ENCODE data around the gene OPRM1.

The OPRM1 gene

DNA sequence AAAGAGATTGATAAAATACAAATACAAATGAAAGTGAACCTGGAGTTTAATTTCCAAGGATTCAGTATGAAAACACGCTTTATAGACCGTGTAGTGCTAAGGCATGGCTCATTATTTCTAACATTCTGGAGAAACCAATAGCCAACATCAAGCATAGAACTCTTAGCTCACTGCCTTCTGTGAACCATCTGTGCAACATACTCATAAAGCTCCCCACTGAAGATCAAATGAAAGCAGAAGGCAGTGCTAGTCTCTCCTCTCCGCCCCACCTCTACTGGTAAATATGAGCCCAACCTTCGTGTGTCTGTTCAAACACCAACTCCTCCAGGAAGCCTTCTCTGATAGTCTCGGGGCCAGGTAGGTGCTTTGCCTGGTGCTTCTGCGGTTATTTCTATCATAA is 163.9 kb downstream of the OPRM1 start:
- no peak for DNase-seq (ENCODE audit: low read depth, low spot score)
- TF ChIP-seq ZNF274 (IDR thresholded peaks at IDR 0.05; ENCODE audit: low read depth, low read length) (no peak), SUZ12 (IDR thresholded peaks at IDR 0.05; ENCODE audit: extremely low read depth, insufficient read depth, insufficient read length) (no peak)
- H3K27me3 ChIP-seq (ENCODE audit: insufficient read depth, insufficient read length) = no peaks in the 10 kb centered on the region
- no peaks in the 10 kb centered on the region for H3K9me3 ChIP-seq (ENCODE audit: insufficient read depth, low read length)
- no peaks in the 10 kb centered on the region for H3K4me1 ChIP-seq (ENCODE audit: insufficient read depth, insufficient read length)
- H3K4me3 ChIP-seq (ENCODE audit: insufficient read length, low read depth) = no peak overlapping the region
- no peak overlapping the region for H3K9ac ChIP-seq (ENCODE audit: insufficient read length, low read depth)
- H3K36me3 ChIP-seq (ENCODE audit: insufficient read depth, insufficient read length, low read length) = no peaks in the 10 kb centered on the region

DNA sequence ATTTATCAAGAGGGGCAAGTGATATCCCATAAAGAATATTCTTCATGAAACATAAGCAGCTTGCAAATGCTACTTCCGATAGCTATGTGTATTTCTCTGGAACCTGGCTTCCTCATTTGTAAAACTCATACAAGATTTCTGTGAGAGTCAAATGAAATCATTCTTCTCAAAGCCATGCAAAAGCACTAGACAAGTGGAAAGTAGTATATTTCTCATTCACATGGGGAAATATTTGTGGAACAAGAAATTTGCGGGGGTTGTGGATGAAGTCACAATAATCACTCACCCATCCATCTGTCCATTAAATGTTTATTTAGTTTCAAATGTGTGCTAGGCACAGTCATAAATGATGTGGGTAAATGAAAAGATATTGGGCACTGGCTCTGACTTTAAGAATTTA is 167.1 kb downstream of the OPRM1 start:
- no peak for DNase-seq (ENCODE audit: low read depth, low spot score)
- H3K4me1 ChIP-seq (ENCODE audit: insufficient read depth, insufficient read length) = no peaks in the 10 kb centered on the region
- H3K36me3 ChIP-seq (ENCODE audit: insufficient read depth, insufficient read length, low read length) = no peaks in the 10 kb centered on the region
- no peaks in the 10 kb centered on the region for H3K9me3 ChIP-seq (ENCODE audit: insufficient read depth, low read length)
- no peaks in the 10 kb centered on the region for H3K27me3 ChIP-seq (ENCODE audit: insufficient read depth, insufficient read length)
- H3K9ac ChIP-seq (ENCODE audit: insufficient read length, low read depth) = no peak overlapping the region
- no peak for TF ChIP-seq ZNF274 (IDR thresholded peaks at IDR 0.05; ENCODE audit: low read depth, low read length)
- no peak for TF ChIP-seq YY1 (IDR thresholded peaks at IDR 0.05; ENCODE audit: insufficient read depth, insufficient read length)
- TF ChIP-seq SUZ12 (IDR thresholded peaks at IDR 0.05; ENCODE audit: extremely low read depth, insufficient read depth, insufficient read length) = no peak
- H3K4me3 ChIP-seq (ENCODE audit: insufficient read length, low read depth) = no peak overlapping the region

DNA sequence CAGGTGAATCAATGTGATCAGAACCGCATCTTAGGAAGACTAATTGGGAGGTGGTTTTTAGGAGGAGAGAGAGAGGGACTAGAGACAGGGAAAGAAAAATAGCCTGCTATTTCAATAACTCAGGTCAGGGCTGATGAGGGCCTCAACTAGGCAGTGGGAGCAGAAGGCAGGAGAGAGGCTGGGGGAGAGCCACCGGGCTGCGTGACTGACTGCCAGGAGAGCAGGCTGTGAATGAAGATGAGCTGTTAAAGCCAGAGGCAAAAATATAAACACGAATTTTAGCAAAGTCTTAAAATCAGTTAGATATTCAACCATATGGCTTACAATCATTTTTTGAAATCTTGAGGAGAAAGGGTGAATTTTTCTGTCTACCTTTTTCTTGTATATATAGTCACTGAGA is 168.0 kb downstream of the OPRM1 start:
- Histone ChIP-seq H3K36me3 (ENCODE audit: insufficient read depth, insufficient read length, low read length) (no peaks in the 10 kb centered on the region), H3K4me3 (ENCODE audit: insufficient read length, low read depth) (no peak overlapping the region), H3K4me1 (ENCODE audit: insufficient read depth, insufficient read length) (no peaks in the 10 kb centered on the region), H3K9me3 (ENCODE audit: insufficient read depth, low read length) (no peaks in the 10 kb centered on the region), H3K27me3 (ENCODE audit: insufficient read depth, insufficient read length) (no peaks in the 10 kb centered on the region), H3K9ac (ENCODE audit: insufficient read length, low read depth) (no peak overlapping the region)
- TF ChIP-seq YY1 (IDR thresholded peaks at IDR 0.05; ENCODE audit: insufficient read depth, insufficient read length) (no peak), ZNF274 (IDR thresholded peaks at IDR 0.05; ENCODE audit: low read depth, low read length) (no peak), SUZ12 (IDR thresholded peaks at IDR 0.05; ENCODE audit: extremely low read depth, insufficient read depth, insufficient read length) (no peak)
- DNase-seq (ENCODE audit: low read depth, low spot score) = no peak

DNA sequence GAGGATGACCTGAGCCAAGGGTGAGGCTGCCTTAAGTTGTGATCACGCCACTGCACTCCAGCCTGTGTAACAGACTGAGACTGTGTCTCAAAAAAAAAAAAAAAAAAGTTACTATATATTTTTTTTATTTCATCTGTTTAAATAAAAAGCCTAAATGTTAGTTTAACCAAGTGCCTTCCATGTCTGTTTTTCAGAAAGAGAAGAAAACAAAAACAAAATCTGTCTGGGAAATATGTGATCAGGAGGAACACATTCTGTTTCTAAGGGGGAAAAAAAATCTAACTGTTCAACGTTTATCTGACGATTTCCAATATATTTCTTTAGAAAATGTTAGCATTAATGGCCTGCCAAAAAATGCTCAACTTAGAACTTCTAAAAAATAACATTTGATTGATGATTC is 170.5 kb downstream of the OPRM1 start:
- no peaks in the 10 kb centered on the region for H3K9me3 ChIP-seq (ENCODE audit: insufficient read depth, low read length)
- DNase-seq (ENCODE audit: low read depth, low spot score) = no peak
- no peak overlapping the region for H3K4me3 ChIP-seq (ENCODE audit: insufficient read length, low read depth)
- TF ChIP-seq ZNF274 (IDR thresholded peaks at IDR 0.05; ENCODE audit: low read depth, low read length) = no peak
- no peak for TF ChIP-seq SUZ12 (IDR thresholded peaks at IDR 0.05; ENCODE audit: extremely low read depth, insufficient read depth, insufficient read length)
- no peak for TF ChIP-seq YY1 (IDR thresholded peaks at IDR 0.05; ENCODE audit: insufficient read depth, insufficient read length)
- H3K9ac ChIP-seq (ENCODE audit: insufficient read length, low read depth) = no peak overlapping the region
- H3K27me3 ChIP-seq (ENCODE audit: insufficient read depth, insufficient read length) = no peaks in the 10 kb centered on the region
- no peaks in the 10 kb centered on the region for H3K36me3 ChIP-seq (ENCODE audit: insufficient read depth, insufficient read length, low read length)
- no peaks in the 10 kb centered on the region for H3K4me1 ChIP-seq (ENCODE audit: insufficient read depth, insufficient read length)

DNA sequence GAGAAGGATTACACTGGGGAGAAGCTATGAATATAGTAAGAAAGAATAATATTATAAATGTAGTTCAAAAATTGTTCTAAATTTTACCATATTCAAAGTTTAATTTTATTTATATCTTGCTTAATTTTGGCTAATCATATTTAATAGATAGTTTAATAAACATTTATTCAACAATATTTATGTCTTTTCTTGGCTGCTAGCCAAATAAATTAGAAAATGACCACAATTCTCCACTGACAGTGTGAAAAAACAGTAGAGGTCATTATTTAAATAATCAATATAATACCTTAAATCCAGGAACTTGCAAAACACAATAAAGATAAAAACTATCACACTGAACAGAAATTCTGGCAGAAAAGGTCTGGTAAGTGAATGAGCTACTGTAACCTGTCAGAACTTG is 171.6 kb downstream of the OPRM1 start:
- Histone ChIP-seq H3K9me3 (ENCODE audit: insufficient read depth, low read length) (no peaks in the 10 kb centered on the region), H3K4me3 (ENCODE audit: insufficient read length, low read depth) (no peak overlapping the region), H3K4me1 (ENCODE audit: insufficient read depth, insufficient read length) (no peaks in the 10 kb centered on the region), H3K27me3 (ENCODE audit: insufficient read depth, insufficient read length) (no peaks in the 10 kb centered on the region), H3K9ac (ENCODE audit: insufficient read length, low read depth) (no peak overlapping the region), H3K36me3 (ENCODE audit: insufficient read depth, insufficient read length, low read length) (no peaks in the 10 kb centered on the region)
- DNase-seq (ENCODE audit: low read depth, low spot score) = no peak
- TF ChIP-seq SUZ12 (IDR thresholded peaks at IDR 0.05; ENCODE audit: extremely low read depth, insufficient read depth, insufficient read length) = no peak
- no peak for TF ChIP-seq YY1 (IDR thresholded peaks at IDR 0.05; ENCODE audit: insufficient read depth, insufficient read length)
- no peak for TF ChIP-seq ZNF274 (IDR thresholded peaks at IDR 0.05; ENCODE audit: low read depth, low read length)

DNA sequence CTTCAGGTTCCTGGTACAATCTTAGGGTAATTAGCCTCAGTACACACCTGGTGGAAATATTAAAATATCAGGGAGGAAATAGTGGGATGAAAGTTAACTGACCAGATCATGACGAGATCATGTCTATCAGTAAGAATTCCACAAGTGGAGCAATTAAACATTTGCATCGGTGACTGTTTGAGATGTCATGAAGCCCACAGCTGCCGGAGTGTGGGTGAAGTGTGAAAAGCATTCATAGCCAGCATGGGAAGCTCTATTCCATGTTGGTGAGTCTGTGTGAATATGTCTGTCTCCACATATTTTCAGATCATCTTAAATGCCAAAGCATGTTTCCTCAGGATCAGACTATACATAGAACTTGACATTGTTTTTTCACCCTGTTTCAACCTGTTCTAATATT is 174.7 kb downstream of the OPRM1 start:
- Histone ChIP-seq H3K9me3 (ENCODE audit: insufficient read depth, low read length) (no peaks in the 10 kb centered on the region), H3K9ac (ENCODE audit: insufficient read length, low read depth) (no peak overlapping the region), H3K4me1 (ENCODE audit: insufficient read depth, insufficient read length) (no peaks in the 10 kb centered on the region), H3K36me3 (ENCODE audit: insufficient read depth, insufficient read length, low read length) (no peaks in the 10 kb centered on the region), H3K27me3 (ENCODE audit: insufficient read depth, insufficient read length) (no peaks in the 10 kb centered on the region), H3K4me3 (ENCODE audit: insufficient read length, low read depth) (no peak overlapping the region)
- TF ChIP-seq SUZ12 (IDR thresholded peaks at IDR 0.05; ENCODE audit: extremely low read depth, insufficient read depth, insufficient read length) = no peak
- TF ChIP-seq ZNF274 (IDR thresholded peaks at IDR 0.05; ENCODE audit: low read depth, low read length) = no peak
- no peak for TF ChIP-seq YY1 (IDR thresholded peaks at IDR 0.05; ENCODE audit: insufficient read depth, insufficient read length)
- no peak for DNase-seq (ENCODE audit: low read depth, low spot score)

DNA sequence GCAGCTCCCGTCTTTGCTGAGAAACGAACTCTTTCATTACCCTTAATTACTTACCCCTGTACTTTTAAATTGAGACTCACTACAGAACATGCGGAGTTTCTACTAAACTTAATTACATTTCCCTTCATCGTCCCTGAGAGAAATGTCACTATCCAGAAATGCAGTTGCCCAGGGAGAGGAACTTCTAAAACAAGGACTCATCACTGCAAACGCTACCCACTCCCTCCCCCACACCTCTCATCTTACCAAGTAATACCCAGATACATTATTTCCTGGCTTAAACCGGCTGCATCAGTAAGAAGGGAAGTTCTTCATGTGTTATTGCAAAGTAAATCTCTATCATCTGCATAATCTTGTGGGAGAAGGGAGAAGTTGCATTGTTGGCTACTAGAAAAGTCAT is 179.3 kb downstream of the OPRM1 start:
- no peak for TF ChIP-seq YY1 (IDR thresholded peaks at IDR 0.05; ENCODE audit: insufficient read depth, insufficient read length)
- TF ChIP-seq SUZ12 (IDR thresholded peaks at IDR 0.05; ENCODE audit: extremely low read depth, insufficient read depth, insufficient read length) = no peak
- no peak for TF ChIP-seq ZNF274 (IDR thresholded peaks at IDR 0.05; ENCODE audit: low read depth, low read length)
- Histone ChIP-seq H3K9me3 (ENCODE audit: insufficient read depth, low read length) (no peaks in the 10 kb centered on the region), H3K27me3 (ENCODE audit: insufficient read depth, insufficient read length) (no peaks in the 10 kb centered on the region), H3K9ac (ENCODE audit: insufficient read length, low read depth) (no peak overlapping the region), H3K4me1 (ENCODE audit: insufficient read depth, insufficient read length) (no peaks in the 10 kb centered on the region), H3K36me3 (ENCODE audit: insufficient read depth, insufficient read length, low read length) (no peaks in the 10 kb centered on the region), H3K4me3 (ENCODE audit: insufficient read length, low read depth) (no peak overlapping the region)
- DNase-seq (ENCODE audit: low read depth, low spot score) = no peak

DNA sequence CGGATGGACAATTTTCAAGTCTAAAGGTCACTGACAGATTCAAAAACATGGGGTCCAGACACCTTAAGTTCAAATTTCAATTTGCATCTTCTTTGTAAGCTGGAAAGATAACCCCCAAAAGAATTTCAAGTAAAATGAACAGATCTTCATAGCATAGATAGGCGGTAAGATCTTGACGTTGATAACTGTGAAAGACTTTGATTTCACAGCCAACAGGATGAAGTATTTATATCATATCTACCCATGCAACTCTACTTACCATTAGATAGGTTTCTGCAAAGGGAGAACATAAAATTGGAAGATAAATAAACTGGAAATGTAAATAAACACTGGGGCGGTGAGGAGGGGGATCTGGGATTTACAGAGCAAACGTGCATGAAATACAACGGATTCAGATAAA is 179.7 kb downstream of the OPRM1 start:
- TF ChIP-seq YY1 (IDR thresholded peaks at IDR 0.05; ENCODE audit: insufficient read depth, insufficient read length) (no peak), ZNF274 (IDR thresholded peaks at IDR 0.05; ENCODE audit: low read depth, low read length) (no peak), SUZ12 (IDR thresholded peaks at IDR 0.05; ENCODE audit: extremely low read depth, insufficient read depth, insufficient read length) (no peak)

More for the DNA sequence above, 179.7 kb downstream of the OPRM1 start:
- Histone ChIP-seq H3K4me3 (ENCODE audit: insufficient read length, low read depth) (no peak overlapping the region), H3K36me3 (ENCODE audit: insufficient read depth, insufficient read length, low read length) (no peaks in the 10 kb centered on the region), H3K4me1 (ENCODE audit: insufficient read depth, insufficient read length) (no peaks in the 10 kb centered on the region), H3K27me3 (ENCODE audit: insufficient read depth, insufficient read length) (no peaks in the 10 kb centered on the region), H3K9me3 (ENCODE audit: insufficient read depth, low read length) (no peaks in the 10 kb centered on the region), H3K9ac (ENCODE audit: insufficient read length, low read depth) (no peak overlapping the region)
- DNase-seq (ENCODE audit: low read depth, low spot score) = no peak

All from NT2/D1 (cell line).